Activated effector memory CD4-positive, alpha-beta T cell treated with Interleukin-2 at 50 U/mL for 16 hours (primary cell): Measurements from ENCODE around the gene SPTSSB.

ENCODE experiments used
- DNase-seq: peaks from one replicate; pipeline ENCODE4 v3.0.0-alpha.2; 2020

SPTSSB gene

DNA sequence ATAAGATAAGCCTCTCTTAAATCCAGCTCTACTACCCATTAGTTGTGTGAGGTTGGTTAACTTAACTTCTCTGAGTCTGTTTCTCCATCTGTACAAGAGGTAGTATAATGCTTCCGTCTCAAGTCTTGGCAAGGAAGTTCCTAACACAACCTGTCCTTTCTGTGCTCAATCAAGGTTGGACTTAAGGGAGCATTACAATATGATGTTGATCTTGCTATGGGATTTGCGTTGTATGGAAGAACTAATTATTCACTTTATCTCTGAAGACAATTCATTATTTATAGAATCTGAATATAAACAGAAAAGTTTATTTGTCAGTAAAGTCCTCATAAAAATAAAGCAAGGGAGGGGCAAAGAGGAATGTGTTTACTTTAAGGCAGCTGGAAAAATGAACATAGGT lies 18.9 kb upstream of the SPTSSB start:
- no peak for DNase-seq

DNA sequence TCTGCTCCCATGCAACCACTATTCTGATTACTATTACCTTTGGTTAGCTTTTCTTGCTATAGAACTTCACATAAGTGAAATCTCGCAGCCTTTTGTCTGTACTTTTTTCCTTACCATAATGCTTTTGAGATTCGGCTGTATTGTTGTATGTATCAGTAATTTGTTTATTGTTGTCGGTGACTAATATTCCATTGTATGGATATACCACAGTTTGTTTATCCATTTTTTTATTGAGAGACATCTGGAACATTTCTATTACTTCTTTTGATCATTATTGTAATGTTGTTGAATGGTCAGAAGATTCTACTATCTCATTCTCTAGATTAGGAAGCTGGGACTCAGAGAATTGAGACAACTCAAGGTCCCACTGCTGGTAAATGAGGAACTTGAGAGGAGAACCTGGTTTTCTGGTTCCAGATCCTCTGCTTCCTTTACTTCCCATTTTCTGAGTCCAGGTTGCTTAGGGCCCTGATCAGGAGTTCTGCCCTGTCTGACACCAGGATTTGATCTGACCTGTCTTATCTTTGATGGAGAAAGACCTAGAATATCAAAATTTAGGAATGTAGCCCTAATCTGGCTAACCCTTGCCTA lies 18.2 kb upstream of the SPTSSB start:
- no peak for DNase-seq

- no peak for DNase-seq
These were observed 17.5 kb upstream of the SPTSSB start for GRCh38 chr3:161388855-161389254.

- DNase-seq, result no peak
These were observed 15.9 kb upstream of the SPTSSB start for GRCh38 chr3:161386991-161387770.

- DNase-seq, result peak; percentile 11
These were observed 1.3 kb upstream of the SPTSSB start for GRCh38 chr3:161372321-161373260.

DNA sequence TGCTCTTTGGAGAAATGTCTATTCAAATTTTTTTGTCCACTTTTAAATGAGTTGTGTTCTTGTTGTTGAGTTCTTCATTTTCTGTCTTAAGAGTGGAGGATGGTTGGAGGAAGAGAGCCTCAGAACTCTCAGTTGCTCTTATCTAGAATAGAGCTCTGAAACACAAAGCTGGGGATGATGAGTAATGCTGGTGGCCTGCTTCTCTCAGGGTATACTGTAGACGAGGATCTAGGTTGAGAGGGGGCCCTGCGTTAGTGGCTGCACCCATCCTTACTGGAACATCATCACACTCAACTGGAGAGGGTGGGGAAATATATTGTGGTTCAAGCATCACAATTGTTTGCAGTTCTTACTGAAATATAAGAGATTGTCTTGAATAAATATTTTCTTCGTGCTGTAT lies 1.8 kb downstream of the SPTSSB start:
- no peak for DNase-seq

- no peak for DNase-seq
These were observed 5.2 kb downstream of the SPTSSB start for GRCh38 chr3:161366094-161366493.

- no peak for DNase-seq
These were observed 12.8 kb downstream of the SPTSSB start for GRCh38 chr3:161358488-161358887.

DNA sequence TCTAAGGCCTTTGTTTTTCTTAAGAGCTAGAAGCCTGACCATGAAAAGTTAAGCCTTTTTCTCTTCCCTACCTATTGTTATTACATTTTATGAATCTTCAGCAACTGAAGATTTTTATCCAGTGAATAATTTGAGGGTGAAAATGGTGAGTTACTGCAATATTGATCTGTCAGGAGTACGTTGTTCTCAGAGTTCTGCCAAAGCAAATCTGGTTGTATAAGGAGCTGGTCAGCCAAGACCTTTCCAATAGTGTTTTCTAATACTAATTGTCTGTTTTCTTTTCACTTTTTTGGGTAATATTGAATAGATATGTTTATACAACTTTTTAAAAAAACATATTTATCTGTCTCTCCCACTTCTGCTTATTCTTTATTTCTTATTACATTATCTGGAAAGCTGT lies 15.0 kb downstream of the SPTSSB start:
- DNase-seq, result no peak

GRCh38 chr3:161355508-161355907 lies 15.8 kb downstream of the SPTSSB start:
- DNase-seq, result no peak

GRCh38 chr3:161354554-161354953 lies 16.8 kb downstream of the SPTSSB start:
- no peak for DNase-seq

DNA sequence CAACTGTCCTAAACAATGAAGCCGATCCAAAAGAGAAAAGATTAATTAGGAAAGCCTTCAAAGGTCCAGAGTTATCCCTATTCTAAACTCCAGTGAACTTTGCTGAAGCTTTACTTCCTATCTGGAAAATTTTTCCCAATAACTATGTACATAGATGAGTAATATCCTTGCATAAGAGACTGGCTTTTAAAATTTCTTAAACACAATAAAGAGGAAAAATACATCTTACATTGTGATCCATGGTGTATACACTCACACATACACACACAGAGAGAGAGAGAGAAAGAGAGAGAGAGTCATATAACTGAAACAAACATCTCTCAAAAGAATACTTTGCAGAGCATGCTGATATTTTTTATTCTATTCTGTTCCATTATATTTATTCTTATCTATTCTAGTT lies 20.0 kb downstream of the SPTSSB start:
- no peak for DNase-seq

DNA sequence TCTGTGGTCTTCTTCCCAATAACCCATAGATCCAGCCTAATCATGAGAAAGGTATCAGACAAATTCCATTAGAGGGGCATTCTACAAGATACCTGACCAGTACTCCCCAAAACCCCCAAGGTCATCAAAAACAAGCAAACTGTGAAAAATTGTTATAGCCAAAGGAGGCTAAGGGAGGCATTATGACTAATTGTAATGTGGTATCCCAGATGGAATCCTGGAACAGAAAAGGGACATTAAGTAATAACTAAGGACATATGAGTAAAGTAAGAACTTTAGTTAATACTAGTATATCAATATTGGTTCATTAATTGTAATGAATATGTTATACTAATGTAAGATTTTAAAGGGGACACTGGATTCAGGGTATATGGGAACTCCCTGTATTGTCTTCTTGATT lies 20.4 kb downstream of the SPTSSB start:
- no peak for DNase-seq

GRCh38 chr3:161349529-161350312 lies 21.6 kb downstream of the SPTSSB start:
- peak; percentile 14 for DNase-seq

GRCh38 chr3:161348796-161349400 lies 22.4 kb downstream of the SPTSSB start:
- no peak for DNase-seq

DNA sequence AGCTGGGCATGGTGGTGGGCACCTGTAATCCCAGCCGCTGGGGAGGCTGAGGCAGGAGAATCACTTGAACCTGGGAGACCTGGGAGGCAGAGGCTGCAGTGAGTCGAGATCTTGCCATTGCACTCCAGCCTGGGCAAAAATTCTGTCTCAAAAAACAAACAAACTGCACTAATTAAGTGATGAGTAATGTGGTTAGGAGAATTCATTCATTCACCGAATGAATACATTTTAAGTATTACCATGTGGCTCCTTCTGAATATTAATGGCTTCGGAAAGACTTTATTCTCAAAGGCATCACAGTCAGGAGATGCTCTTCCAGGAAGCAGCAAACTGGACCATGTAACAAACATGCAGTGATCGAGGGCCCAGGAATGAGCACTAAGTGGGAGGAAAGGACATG lies 23.6 kb downstream of the SPTSSB start:
- DNase-seq, result no peak

DNA sequence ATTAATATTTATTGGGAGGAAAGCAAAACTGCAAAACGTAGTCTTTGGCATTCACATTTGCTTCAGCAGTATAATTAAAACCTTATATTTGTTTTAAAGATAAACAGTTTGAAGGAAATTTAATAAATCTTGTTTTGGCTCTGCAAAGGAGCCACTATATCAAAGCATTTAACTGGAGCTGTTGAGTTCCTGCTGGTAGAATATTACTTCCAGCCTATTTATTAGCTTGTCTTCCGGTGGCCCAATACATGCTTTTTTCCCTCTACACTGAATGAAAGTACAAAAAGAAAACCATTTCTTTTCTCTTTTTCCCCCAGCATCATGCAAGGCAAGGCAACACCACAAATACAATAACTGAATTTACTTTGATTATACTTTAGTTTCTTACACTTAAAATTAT lies 26.3 kb downstream of the SPTSSB start:
- no peak for DNase-seq

DNA sequence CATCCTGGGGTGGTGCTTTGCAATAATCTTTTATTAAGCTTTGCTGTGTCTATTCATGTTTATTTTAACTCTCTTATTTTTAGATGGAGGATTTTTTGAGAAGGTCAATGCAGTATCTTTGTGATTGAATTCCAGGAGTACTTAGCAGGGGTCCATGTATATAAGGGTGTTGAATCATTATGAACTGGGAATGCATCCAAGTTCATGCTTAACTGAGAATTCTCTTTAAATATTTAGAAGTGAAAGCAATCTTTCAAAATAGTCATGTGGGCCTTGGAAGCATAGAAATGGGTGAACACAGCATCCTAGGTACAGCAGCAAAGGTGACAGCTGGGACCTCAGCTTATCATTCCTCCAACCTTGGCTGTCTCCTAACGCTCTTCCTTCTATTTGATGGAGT lies 27.3 kb downstream of the SPTSSB start:
- no peak for DNase-seq

- DNase-seq, result no peak
These were observed 27.8 kb downstream of the SPTSSB start for GRCh38 chr3:161343540-161343939.

DNA sequence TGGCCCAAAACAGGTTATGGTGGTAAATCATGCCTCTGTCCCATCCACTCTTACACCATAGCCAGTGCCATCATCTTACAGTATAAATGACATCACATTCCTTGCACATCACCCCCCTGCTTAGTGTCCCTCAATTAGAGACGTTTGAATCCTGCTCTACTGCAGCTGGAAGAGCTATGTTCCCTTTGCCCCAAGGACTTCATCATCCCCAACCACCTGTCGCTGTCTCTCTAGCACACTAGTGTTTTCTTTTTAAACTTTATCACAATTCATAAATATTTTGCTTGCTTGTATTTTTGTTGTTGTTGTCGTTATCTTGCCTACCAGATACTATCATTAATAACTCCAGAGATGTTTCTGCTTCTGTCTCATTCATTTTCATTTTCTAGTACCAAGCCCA lies 28.7 kb downstream of the SPTSSB start:
- no peak for DNase-seq

GRCh38 chr3:161339517-161340500 lies 31.5 kb downstream of the SPTSSB start:
- no peak for DNase-seq
